Nephron (organoid): ENCODE data around the gene HNF1A.

Experiments
- H3K27ac Mint-ChIP-seq, 3 experiments: 2 replicates each; pipeline ENCODE4 v1.8.0; 2020; ENCODE audit warnings: mixed read lengths in 3 of 3, mild to moderate bottlenecking in 2 of 3, moderate library complexity in 1 of 3
- H3K27me3 Mint-ChIP-seq: 2 replicates; pipeline ENCODE4 v1.8.0; 2021; ENCODE audit warnings: low read depth, mild to moderate bottlenecking, moderate library complexity, mixed read lengths
- H3K36me3 Mint-ChIP-seq: 2 replicates; pipeline ENCODE4 v1.8.0; 2020; ENCODE audit warnings: low read depth, mixed read lengths
- H3K4me1 Mint-ChIP-seq: 2 replicates; pipeline ENCODE4 v1.8.0; 2020; ENCODE audit warnings: mixed read lengths
- H3K4me3 Mint-ChIP-seq, 3 experiments: 2 replicates each; pipeline ENCODE4 v1.8.0; 2020; ENCODE audit warnings: mild to moderate bottlenecking in 3 of 3, mixed read lengths in 3 of 3, moderate library complexity in 2 of 3
- H3K9me3 Mint-ChIP-seq: 2 replicates; pipeline ENCODE4 v1.8.0; 2020; ENCODE audit warnings: mixed read lengths
- TF ChIP-seq, protein P1 (sequence below), 3 experiments: fragments of 200-600 bp; sonication (generic); IDR thresholded peaks; one replicate each; pipeline ENCODE4 v1.5.0; 2021; ENCODE audit warnings: antibody characterized with exemption in 3 of 3; ENCODE audit not compliant: unreplicated experiment in 3 of 3

HNF1A gene

DNA sequence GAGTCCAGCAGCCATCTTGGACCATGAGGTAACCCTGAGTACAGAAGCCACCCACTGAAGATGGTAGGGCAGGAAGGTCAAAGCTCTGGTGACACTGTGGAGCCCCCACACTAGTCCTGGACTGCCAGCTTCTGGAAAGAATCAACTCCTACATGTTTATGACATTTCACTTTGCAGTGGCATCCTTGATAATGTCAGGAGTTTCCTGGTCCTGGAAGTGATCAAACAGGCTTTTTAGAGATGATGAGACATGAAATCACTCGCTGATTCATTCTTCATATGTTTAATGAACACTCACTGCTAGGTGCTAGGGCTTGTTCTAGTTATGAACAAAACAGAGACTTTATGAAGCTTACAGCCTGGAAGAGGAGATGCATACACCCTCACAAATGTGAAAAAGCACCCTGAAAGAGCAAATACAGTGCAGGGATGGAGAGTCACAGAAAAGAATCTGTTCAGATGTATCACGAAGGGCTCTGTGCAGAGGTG, 15.8 kb upstream of the HNF1A start:
- no peak overlapping the region for H3K4me3 Mint-ChIP-seq
- TF ChIP-seq, protein P1, sequence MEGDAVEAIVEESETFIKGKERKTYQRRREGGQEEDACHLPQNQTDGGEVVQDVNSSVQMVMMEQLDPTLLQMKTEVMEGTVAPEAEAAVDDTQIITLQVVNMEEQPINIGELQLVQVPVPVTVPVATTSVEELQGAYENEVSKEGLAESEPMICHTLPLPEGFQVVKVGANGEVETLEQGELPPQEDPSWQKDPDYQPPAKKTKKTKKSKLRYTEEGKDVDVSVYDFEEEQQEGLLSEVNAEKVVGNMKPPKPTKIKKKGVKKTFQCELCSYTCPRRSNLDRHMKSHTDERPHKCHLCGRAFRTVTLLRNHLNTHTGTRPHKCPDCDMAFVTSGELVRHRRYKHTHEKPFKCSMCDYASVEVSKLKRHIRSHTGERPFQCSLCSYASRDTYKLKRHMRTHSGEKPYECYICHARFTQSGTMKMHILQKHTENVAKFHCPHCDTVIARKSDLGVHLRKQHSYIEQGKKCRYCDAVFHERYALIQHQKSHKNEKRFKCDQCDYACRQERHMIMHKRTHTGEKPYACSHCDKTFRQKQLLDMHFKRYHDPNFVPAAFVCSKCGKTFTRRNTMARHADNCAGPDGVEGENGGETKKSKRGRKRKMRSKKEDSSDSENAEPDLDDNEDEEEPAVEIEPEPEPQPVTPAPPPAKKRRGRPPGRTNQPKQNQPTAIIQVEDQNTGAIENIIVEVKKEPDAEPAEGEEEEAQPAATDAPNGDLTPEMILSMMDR (IDR thresholded peaks at IDR 0.05; ENCODE audit: unreplicated experiment in 3 of 3), result no peak

DNA sequence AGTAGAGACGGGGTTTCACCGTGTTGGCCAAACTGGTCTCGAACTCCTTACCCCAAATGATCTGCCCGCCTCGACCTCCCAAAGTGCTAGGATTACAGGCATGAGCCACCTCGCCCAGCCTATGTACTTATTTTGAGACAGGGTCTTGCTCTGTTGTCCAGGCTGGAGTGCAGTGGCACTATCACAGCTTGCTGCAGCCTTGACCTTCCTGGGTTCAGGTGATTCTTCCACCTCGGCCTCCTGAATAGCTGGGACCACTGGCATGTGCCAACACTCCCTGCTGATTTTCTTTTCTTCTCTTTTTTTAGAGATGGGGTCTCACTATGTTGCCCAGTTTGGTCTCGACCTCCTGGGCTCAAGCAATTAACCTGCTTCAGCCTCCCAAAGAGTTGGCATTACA, 14.0 kb upstream of the HNF1A start:
- Mint-ChIP-seq H3K27me3 (no peaks in the 10 kb centered on the region), H3K36me3 (peaks cover 8% of the 10 kb centered on the region), H3K4me1 (no peaks in the 10 kb centered on the region), H3K9me3 (no peaks in the 10 kb centered on the region), H3K27ac (no peak overlapping the region), H3K4me3 (no peak overlapping the region)
- TF ChIP-seq, protein P1 (IDR thresholded peaks at IDR 0.05; ENCODE audit: unreplicated experiment in 3 of 3), result no peak

More for the DNA sequence above, 15.8 kb upstream of the HNF1A start:
- no peaks in the 10 kb centered on the region for H3K9me3 Mint-ChIP-seq
- H3K4me1 Mint-ChIP-seq, result no peaks in the 10 kb centered on the region
- peaks cover 2% of the 10 kb centered on the region for H3K36me3 Mint-ChIP-seq
- H3K27ac Mint-ChIP-seq, result peak overlapping the region in 1 of 3 experiments; percentile 96
- no peaks in the 10 kb centered on the region for H3K27me3 Mint-ChIP-seq

DNA sequence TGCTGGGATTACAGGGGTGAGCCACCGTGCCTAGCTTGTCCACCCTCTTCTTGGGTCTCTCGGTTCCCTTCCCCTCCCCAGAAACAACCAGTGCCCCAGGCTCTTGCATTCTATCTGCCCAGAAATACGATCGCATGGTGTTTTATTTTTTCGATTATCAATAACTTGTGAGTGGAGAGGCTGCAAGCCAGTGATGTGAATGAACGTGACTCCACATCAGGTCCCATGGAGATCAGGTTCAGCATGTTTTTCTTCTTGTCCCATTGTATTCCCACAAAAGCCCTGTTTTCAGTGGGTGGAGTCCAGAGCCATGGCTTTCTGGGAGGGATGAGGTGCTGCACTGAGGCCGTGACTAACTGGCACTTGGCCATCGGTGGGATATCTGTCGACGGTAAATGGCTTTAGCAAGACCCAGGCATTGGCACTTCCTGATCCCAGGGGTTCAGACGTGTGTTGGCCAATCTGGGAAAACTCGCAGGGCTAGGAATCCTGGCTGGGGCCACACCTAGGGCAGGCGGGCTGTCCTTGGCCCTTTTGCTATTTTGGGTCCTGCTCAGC, 12.7 kb upstream of the HNF1A start:
- TF ChIP-seq, protein P1 (IDR thresholded peaks at IDR 0.05; ENCODE audit: unreplicated experiment in 3 of 3), result no peak
- H3K27me3 Mint-ChIP-seq, result no peaks in the 10 kb centered on the region
- H3K27ac Mint-ChIP-seq, result peak overlapping the region in 1 of 3 experiments; percentile 77
- no peak overlapping the region for H3K4me3 Mint-ChIP-seq
- peaks cover 12% of the 10 kb centered on the region for H3K36me3 Mint-ChIP-seq
- no peaks in the 10 kb centered on the region for H3K4me1 Mint-ChIP-seq
- H3K9me3 Mint-ChIP-seq, result no peaks in the 10 kb centered on the region

DNA sequence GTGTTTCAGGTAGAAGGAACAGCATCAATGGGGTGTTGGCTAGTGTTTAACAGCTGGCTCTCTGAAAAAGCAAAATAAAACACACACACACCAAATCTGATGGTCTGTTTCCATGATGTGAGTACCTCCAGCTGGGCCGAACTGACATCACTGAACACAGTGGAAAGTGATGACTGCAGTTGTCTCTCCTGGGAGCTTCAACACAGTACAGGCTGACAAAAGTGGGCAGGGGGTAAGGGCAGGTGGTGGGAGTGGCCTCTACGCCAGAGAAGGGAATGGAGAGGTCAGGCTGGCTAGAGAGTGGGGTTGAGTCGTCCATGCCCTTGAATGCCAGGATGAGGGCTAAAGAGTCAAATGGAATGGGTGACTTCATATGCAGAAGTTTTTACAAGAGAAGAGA, 8.0 kb upstream of the HNF1A start:
- TF ChIP-seq, protein P1 (IDR thresholded peaks at IDR 0.05; ENCODE audit: unreplicated experiment in 3 of 3), result no peak
- peak overlapping the region in 1 of 3 experiments; percentile 27 for H3K27ac Mint-ChIP-seq
- no peaks in the 10 kb centered on the region for H3K27me3 Mint-ChIP-seq
- H3K4me1 Mint-ChIP-seq, result no peaks in the 10 kb centered on the region
- H3K36me3 Mint-ChIP-seq, result peaks cover 16% of the 10 kb centered on the region
- no peak overlapping the region for H3K4me3 Mint-ChIP-seq
- no peaks in the 10 kb centered on the region for H3K9me3 Mint-ChIP-seq

DNA sequence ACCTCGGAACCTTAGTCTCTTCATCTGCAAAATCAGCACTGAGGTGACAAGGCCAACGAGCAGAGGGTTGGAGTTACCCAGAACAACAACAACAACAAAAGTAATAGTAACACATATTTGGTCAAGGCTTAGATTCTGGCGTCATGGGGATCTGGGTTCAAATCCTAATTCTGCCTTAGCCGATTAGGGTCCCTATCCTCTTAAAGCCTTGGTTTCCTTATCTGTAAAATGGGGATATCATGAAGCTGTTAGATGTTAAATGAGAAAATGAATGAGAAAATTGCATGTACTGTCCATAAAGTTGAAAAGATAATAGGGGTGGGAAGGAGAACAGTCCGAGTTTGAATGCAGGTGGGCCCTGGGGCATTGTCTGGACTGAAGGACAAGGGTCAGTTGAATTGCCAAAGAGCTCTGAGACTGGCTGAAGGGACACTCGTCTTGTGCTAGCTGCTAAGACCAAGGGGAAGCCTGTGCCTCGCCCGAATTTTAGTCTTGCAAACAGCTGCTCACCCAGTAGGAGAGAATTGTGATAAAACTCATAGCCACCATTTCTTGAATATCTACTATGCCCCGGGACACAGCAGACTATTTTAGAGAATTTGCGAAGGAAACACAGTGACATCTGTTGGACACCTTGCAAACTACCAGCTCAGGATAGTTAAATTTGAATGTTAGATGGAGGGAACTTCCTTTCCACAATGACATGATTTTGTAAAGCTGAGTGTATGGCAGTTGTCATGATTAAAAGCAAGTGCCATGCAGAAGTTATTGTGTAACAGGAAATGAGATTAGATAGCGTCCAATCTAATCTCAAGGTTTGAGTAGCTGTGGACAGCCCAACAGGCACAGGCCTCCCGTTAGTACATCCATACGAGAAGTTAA, 6.8 kb upstream of the HNF1A start:
- Mint-ChIP-seq H3K36me3 (peaks cover 16% of the 10 kb centered on the region), H3K9me3 (no peaks in the 10 kb centered on the region)
- TF ChIP-seq, protein P1 (IDR thresholded peaks at IDR 0.05; ENCODE audit: unreplicated experiment in 3 of 3), result peak; percentile 68 to 72 (median 69)

More for the DNA sequence above, 6.8 kb upstream of the HNF1A start:
- no peak overlapping the region for H3K4me3 Mint-ChIP-seq
- H3K4me1 Mint-ChIP-seq, result no peaks in the 10 kb centered on the region
- H3K27me3 Mint-ChIP-seq, result no peaks in the 10 kb centered on the region
- peak overlapping the region in 2 of 3 experiments; percentile 58 to 73 for H3K27ac Mint-ChIP-seq
